GM18858 (cell line): Measurements from ENCODE around the gene ASXL1.
"Not testable (repeated sequence)": the region's sequence is repeated elsewhere in the genome, so short reads cannot be mapped to it uniquely, and the experiment has no call there.

Experiments used
- ATAC-seq: cut with Tn5 transposase; IDR thresholded peaks from one replicate; pipeline ENCODE4 v1.9.1; 2021; ENCODE audit not compliant: unreplicated experiment

Gene ASXL1

DNA sequence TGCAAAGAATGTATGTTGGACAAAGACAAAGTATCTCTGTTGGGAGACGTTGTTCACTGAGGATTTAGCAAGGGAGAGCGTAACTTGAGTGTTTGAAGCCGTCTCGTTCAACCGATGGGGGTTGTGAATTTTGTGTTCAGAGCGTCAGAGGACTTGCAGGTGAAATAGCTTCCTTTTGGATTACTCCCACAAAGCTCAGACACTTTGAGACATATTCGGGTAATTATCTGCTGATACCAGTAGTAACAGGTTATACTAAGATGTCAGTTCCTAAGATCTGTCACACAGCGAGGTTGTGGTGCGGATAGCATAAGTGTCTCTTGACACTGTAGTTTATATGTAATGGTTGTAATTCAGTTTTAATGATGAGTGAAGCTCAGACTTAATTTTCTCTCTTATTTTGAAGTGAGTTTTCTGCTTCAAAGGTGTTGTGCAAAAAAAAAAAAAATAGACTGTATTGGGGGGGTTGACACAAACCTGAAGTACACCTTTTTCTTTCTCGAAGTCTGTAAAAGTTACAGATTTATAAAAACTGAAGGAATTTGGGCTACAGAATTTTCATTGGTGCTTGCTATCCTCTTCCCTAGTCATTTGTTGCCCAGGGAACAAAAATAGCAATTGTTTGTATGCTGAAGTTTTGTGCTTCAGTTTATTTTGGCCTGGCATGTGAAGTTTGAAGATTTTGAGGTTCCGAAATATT, 1.7 kb downstream of the ASXL1 start:
- ATAC-seq = no peak

DNA sequence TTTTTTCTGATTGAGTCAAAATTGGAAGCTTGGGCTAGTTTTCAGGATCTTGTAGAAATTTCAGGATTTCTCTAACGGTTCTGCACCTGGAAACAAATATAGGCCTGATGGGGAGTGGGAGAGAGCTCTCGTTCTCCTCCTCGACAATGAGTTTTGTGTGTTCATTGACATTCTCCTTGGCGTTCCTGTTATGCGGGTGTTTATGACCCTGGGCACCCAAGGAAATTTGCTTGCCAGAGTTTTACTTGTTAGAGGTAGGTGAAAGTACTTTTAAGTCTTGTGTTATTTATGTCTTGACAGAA, 2.2 kb downstream of the ASXL1 start:
- ATAC-seq = no peak

DNA sequence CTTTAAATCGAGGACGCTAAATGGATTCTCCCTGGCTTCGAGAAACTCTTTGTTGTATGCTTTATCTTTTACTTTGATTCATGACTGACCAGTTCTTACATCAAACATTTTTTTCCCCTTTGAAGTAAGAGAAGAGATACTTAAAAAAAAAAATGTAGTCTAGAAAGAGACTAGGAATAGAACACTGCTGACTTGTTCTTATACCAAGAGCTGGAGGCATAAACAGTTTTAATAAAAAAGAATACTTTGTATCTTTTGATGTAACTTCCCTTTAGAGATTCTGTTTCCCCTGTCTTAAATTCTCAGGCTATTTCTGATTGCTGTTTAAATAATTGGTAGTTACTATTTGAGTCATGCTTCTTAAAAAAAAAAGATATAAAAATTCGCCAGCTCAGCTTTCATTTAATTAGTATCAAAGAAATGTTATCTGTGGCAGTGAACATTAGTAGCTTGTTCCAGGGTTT, 4.8 kb downstream of the ASXL1 start:
- no peak for ATAC-seq

DNA sequence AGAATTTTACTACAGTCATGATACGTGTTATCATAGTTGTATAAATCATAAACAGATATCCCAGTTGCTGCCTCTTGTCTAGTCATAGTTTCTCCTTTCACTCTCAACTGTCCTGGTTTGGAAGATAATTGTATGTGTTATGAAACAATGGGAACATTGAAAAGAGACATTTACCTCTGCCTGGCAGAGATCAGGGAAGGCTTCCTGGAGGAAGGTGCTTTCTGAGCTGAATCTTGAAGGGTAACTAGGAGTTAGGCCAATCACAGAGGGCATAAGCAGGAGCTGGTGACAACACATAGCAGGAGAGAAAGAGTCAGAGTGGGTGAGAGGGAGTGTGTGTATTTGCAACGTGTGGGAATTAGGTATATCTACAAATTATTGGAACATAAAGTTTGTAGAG, 5.4 kb downstream of the ASXL1 start:
- no peak for ATAC-seq

DNA sequence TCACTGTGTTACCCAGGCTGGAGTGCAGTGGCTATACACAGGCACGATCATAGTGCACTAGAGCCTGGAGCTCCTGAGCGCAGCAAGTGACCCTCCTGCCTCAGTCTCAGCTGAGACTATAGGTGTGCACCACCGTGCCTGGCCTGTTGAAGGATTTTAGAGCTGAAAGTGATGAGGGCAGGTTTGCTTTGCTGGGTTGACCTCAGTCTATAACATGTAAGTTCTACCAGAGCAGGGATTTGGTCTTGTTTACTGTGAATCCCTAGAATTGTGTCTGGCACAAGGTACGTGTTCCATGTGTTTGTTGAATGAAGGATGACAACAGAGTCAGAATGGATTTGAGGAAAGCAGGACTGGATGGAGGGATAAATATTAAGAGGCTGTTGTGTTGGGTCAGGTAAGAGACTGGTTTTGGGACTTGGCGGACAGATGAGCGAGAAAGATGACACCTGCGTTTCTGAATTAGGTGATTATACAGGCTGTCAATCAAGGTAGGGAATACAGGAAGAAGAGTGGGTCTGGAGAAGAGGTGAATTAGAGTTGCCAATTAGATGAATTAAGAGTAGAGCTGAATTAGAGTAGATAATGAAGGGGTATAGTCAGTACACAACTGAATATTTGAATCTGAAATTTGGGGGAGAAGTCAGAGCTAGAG, 6.5 kb downstream of the ASXL1 start:
- ATAC-seq = no peak

DNA sequence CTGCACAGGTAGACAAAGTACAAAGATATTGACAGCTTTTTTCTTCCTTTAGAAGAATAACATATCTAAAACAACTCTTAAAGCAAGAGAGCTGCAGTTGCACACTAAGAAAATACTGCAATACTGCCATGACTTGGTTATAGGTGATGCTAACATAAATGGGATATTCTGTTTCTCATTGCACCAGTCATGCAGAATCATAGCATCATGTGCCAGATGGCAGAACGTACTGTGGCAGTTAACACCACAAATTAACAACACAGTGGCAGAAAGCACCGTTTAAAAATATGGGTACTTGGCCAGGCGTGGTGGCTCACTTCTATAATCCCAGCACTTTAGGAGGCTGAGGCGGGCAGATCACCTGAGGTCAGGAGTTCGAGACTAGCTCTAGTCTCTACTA, 7.4 kb downstream of the ASXL1 start:
- no peak for ATAC-seq

DNA sequence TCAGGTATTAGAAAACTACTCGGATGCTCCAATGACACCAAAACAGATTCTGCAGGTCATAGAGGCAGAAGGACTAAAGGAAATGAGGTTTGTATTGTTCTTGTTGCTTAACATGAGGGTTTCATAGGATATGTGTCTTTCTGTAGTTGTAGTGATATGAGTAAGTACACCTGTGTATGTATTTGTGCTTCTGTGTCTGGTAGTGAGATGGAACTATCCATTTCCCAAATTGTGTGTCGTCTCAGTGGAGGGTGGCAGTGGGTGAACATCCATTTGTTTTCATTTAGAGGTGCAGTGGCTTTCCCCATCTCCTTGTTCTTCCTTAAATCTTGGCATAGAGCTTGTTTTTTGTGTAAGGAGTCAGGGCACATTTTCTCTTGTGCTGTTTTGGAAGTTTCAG, 8.2 kb downstream of the ASXL1 start:
- ATAC-seq = peak; percentile 57

- no peak for ATAC-seq
Measured at GRCh38 chr20:32368323-32368722, 10.2 kb downstream of the ASXL1 start.

DNA sequence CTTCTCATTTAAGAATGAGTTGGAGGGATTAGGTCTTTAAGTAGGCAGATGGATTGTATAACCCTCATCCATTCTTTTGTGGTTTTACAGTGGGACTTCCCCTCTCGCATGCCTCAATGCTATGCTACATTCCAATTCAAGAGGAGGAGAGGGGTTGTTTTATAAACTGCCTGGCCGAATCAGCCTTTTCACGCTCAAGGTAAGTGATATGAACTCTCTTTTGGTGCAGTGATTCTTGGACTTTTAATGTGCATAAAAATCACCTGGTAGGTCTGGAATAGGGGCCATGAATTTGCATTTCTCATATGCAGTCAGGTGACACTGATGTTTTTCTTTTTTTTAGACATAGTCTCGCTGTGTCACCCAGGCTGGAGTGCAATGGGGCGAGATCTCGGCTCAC, 10.8 kb downstream of the ASXL1 start:
- ATAC-seq = no peak

GRCh38 chr20:32370897-32371296, 12.8 kb downstream of the ASXL1 start:
- no peak for ATAC-seq

GRCh38 chr20:32378461-32378860, 20.3 kb downstream of the ASXL1 start:
- no peak for ATAC-seq

- ATAC-seq = not testable (repeated sequence)
Measured at GRCh38 chr20:32380037-32380436, 21.9 kb downstream of the ASXL1 start.

- no peak for ATAC-seq
Measured at GRCh38 chr20:32380745-32381144, 22.6 kb downstream of the ASXL1 start.

DNA sequence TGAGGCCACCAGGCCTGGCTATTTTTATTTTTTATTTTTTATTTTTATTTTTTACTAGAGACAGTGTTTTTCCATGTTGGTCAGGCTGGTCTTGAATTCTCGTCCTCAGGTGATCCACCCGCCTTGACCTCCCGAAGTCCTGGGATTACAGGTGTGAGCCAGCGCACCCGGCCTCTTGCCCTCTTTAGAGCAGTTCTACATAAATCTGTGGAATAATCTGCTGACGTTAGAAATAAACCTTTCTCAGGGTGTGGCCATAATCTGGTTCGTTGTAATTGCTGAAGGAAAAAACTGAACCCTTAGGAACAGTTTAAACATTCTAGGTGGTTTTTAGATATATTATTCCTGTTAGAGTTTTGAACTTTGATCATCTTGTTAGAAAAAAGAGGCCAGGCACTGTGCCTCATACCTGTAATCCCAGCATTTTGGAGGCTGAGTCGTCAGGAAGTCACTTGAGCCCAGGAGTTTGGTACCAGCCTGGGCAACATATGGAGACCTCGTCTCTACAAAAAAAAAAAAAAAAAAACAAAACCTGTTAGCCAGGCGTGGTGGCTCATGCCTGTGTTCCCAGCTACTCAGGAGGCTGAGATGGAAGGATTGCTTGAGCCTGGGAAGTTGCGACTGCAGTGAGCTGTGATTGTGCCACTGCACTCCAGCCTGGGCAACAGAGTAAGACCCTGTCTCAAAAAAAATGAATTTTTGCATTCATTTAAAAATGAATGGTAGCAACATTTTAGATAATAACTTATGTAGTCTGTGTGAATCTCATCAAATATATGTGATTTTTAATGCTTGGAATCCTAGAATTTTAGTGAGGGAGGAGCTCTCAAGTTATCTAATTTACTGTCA, 24.2 kb downstream of the ASXL1 start:
- ATAC-seq = no peak

DNA sequence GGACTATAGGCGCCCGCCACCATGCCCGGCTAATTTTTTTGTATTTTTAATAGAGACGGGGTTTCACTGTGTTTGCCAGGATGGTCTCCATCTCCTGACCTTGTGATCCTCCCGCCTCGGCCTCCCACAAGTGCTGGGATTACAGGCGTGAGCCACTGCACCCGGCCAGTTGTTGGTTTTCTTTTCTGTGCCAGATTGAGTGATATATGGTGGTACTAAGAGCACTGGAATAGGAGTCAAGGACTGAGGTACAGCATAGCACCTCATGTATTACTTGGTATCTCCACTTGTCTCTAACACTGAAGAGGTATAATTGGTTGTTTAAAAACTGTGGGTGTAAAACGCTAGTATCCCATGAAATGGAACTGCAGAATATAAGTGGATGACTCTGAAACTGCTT, 25.3 kb downstream of the ASXL1 start:
- not testable (repeated sequence) for ATAC-seq

- no peak for ATAC-seq
Measured at GRCh38 chr20:32385541-32385940, 27.4 kb downstream of the ASXL1 start.

- ATAC-seq = no peak
Measured at GRCh38 chr20:32386091-32386490, 28.0 kb downstream of the ASXL1 start.

GRCh38 chr20:32387252-32387651, 29.1 kb downstream of the ASXL1 start:
- no peak for ATAC-seq

- ATAC-seq = no peak
Measured at GRCh38 chr20:32391003-32391402, 32.9 kb downstream of the ASXL1 start.

DNA sequence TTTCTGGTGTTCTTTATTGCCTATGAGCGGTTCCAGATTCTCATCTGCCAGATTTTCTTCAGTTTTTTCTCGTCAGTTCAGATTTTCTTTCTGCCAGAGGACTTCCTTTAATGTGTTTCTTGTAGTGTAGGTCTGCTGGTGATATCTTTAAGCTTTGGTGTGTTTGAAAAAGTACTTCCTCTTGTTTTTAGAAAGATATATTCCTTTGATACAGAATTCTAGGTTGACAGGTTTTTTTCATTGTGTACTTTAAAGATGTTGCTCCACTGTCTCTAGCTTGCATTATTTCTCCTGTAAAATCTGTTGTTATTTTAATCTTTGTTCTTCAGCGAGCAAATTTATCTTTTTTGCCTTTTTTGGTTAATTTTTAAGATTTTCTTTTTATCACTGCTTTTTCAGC, 36.9 kb downstream of the ASXL1 start:
- no peak for ATAC-seq

DNA sequence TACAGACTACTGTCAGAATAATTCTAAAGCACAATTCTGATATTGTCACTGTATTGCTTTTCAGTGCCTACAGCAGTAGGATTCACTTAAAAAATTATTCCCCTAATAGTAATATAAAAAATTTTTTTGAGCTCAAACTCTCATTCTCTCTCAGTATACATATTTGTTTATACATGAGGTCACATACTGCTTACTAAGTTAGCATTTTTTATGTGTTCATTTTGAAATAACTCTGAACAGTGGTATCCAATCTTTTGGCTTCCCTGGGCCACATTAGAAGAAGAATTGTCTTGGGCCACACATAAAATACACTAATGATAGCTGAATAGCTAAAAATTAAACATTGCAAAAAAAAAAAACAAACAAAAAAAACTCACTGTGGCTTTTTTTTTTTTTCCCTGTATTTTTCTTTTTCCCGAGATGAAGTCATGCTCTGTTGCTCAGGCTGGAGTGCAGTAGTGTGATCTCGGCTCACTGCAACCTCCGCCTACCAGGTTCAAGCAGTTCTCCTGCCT, 38.6 kb downstream of the ASXL1 start:
- ATAC-seq = no peak

GRCh38 chr20:32397567-32398084, 39.5 kb downstream of the ASXL1 start:
- ATAC-seq = no peak
